ENCODE results near the gene LDAF1. TPM values are rescaled to one million over a fixed set of nuclear protein-coding genes. Genes with fewer than 3 reads are reported as not detected.

Gene LDAF1
- total and polyA plus RNA-seq, 10 of the 15 experiments (the other 5 are each of a cell fraction or from before 2014, with no cell fraction given), result 4.6 to 21.4 (median 6.6) TPM

DNA sequence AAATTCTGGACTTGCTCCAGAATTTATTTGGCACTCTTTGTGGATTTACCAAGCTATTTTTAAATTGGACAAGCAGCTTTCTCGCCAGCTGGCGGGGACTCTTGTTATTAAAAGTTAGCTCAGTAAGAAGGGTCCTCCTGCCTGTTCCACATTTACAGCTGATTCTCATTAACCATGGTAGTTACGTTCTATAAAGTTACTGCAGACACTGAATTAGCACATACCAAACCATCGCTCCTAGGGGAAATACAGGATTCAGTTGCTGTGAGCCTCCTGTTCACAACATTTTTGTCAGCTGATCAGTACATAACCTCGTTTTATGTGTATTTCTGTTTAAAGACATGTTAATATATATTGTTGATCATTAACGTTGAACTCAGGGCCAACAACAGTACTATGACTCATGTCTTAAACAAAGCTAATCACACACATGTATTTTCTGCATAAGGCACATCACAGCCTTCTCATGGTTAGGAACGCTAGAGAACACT, 4.2 kb downstream of the LDAF1 start:
- peaks cover 9% of the 10 kb centered on the region for H3K4me1 ChIP-seq (ENCODE audit: control insufficient read depth, insufficient read depth, low read length)
- intact Hi-C loops (cut with micrococcal nuclease; ENCODE audit: unreplicated experiment) (no loop called here), in situ Hi-C loops (cut with MboI) (no loop called here)
- no peaks in the 10 kb centered on the region for H4K20me1 ChIP-seq (ENCODE audit: control insufficient read depth, insufficient read depth)
- H3K9ac ChIP-seq (ENCODE audit: control insufficient read depth, insufficient read depth, low read length), result no peak overlapping the region
- RAD21 ChIA-PET (ENCODE audit: unreplicated experiment), result no interaction called here
- no peak for DNase-seq (ENCODE audit: low read depth, low spot score)
- POLR2A ChIA-PET, result no interaction called here
- no peak overlapping the region for H3K27ac ChIP-seq (ENCODE audit: control insufficient read depth, insufficient read depth)
- TF ChIP-seq, protein P1, sequence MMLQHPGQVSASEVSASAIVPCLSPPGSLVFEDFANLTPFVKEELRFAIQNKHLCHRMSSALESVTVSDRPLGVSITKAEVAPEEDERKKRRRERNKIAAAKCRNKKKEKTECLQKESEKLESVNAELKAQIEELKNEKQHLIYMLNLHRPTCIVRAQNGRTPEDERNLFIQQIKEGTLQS (IDR thresholded peaks at IDR 0.05; ENCODE audit: borderline replicate concordance, extremely low read depth, low read depth, low read length), result no peak
- TF ChIP-seq ZNF24 (IDR thresholded peaks at IDR 0.05) (no peak), NFYA (IDR thresholded peaks at IDR 0.05; ENCODE audit: borderline replicate concordance, low read depth, low read length) (no peak), SIX5 (IDR thresholded peaks at IDR 0.05; ENCODE audit: low read depth, low read length, severe bottlenecking) (no peak)
- TF ChIP-seq, protein P2, sequence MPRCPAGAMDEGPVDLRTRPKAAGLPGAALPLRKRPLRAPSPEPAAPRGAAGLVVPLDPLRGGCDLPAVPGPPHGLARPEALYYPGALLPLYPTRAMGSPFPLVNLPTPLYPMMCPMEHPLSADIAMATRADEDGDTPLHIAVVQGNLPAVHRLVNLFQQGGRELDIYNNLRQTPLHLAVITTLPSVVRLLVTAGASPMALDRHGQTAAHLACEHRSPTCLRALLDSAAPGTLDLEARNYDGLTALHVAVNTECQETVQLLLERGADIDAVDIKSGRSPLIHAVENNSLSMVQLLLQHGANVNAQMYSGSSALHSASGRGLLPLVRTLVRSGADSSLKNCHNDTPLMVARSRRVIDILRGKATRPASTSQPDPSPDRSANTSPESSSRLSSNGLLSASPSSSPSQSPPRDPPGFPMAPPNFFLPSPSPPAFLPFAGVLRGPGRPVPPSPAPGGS (IDR thresholded peaks at IDR 0.05; ENCODE audit: borderline replicate concordance, insufficient read depth, low read depth, low read length, poor library complexity, severe bottlenecking), result no peak
- TF ChIP-seq, protein P3, sequence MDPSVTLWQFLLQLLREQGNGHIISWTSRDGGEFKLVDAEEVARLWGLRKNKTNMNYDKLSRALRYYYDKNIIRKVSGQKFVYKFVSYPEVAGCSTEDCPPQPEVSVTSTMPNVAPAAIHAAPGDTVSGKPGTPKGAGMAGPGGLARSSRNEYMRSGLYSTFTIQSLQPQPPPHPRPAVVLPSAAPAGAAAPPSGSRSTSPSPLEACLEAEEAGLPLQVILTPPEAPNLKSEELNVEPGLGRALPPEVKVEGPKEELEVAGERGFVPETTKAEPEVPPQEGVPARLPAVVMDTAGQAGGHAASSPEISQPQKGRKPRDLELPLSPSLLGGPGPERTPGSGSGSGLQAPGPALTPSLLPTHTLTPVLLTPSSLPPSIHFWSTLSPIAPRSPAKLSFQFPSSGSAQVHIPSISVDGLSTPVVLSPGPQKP (IDR thresholded peaks at IDR 0.05; ENCODE audit: low read depth, low read length), result no peak
- H3K36me3 ChIP-seq (ENCODE audit: control insufficient read depth in 2 of 2, insufficient read depth in 2 of 2, low read length in 1 of 2), result no peaks in the 10 kb centered on the region; a peak in 3 of 4 replicates
- H3K27me3 ChIP-seq (replicated peaks in 1 of 2; ENCODE audit: control insufficient read depth in 2 of 2, insufficient read depth in 2 of 2, low read length in 1 of 2), result no peaks in the 10 kb centered on the region
- CTCF ChIA-PET, result interaction anchor here (0.5 to 1.4 kb wide), 3 partner anchors 9 to 16 kb away, joined by 3 to 5 read pairs (median 5); no protein-coding TSS in a partner anchor
- no TSS peak for BruUV-seq (replicated peaks)
- FAIRE-seq, result no peak
- 83% methylated on average over 7 of the region's 7 CpGs for WGBS (ENCODE audit: insufficient coverage, insufficient replicate concordance, low lambda C conversion rate, missing lambda C conversion rate)
- SMC1A ChIA-PET (ENCODE audit: uncharacterized antibody, unreplicated experiment), result interaction anchor here (0.6 to 0.7 kb wide), 2 partner anchors 24 to 312 kb away, joined by 3 to 4 read pairs; no protein-coding TSS in a partner anchor
- no peaks in the 10 kb centered on the region for H3K9me3 ChIP-seq (replicated peaks; ENCODE audit: control insufficient read depth, insufficient read depth, low read length)
- ATAC-seq, result no peak
- H2AFZ ChIP-seq (ENCODE audit: control insufficient read depth, low read depth, low read length), result no peak overlapping the region
- no peak overlapping the region for H3K4me2 ChIP-seq (ENCODE audit: control insufficient read depth, insufficient read depth)
- peaks cover 3% of the 10 kb centered on the region for H3K79me2 ChIP-seq (ENCODE audit: control insufficient read depth, insufficient read depth, low read length)
- H3K4me3 ChIP-seq, result no peak overlapping the region
